Measurements from ENCODE around the gene FBXO31.

Gene FBXO31

GRCh38 chr16:87336434-87337240 is 46.9 kb downstream of the FBXO31 start:
- no peak for DNase-seq
- in situ Hi-C loops (cut with HindIII; ENCODE audit: low pct_ligation_motif_present, low pct_unique_long_range_greater_than_20kb, low sequenced_read_pairs), result no loop called here

GRCh38 chr16:87335625-87336433 is 47.7 kb downstream of the FBXO31 start:
- in situ Hi-C loops (cut with HindIII; ENCODE audit: low pct_ligation_motif_present, low pct_unique_long_range_greater_than_20kb, low sequenced_read_pairs), result no loop called here
- no peak for DNase-seq

- in situ Hi-C loops (cut with HindIII; ENCODE audit: low pct_ligation_motif_present, low pct_unique_long_range_greater_than_20kb, low sequenced_read_pairs), result no loop called here
- no peak for DNase-seq
These were observed 48.6 kb downstream of the FBXO31 start for GRCh38 chr16:87334651-87335624.

- in situ Hi-C loops (cut with HindIII; ENCODE audit: low pct_ligation_motif_present, low pct_unique_long_range_greater_than_20kb, low sequenced_read_pairs), result no loop called here
These were observed 49.8 kb downstream of the FBXO31 start for GRCh38 chr16:87333581-87334331.

GRCh38 chr16:87333101-87333500 is 50.5 kb downstream of the FBXO31 start:
- in situ Hi-C loops (cut with HindIII; ENCODE audit: low pct_ligation_motif_present, low pct_unique_long_range_greater_than_20kb, low sequenced_read_pairs), result no loop called here
- DNase-seq, result no peak

More at GRCh38 chr16:87333581-87334331, 49.8 kb downstream of the FBXO31 start:
- no peak for DNase-seq

GRCh38 chr16:87332150-87332549 is 51.4 kb downstream of the FBXO31 start:
- DNase-seq, result peak; percentile 24
- in situ Hi-C loops (cut with HindIII; ENCODE audit: low pct_ligation_motif_present, low pct_unique_long_range_greater_than_20kb, low sequenced_read_pairs), result no loop called here

GRCh38 chr16:87331241-87331801 is 52.3 kb downstream of the FBXO31 start:
- no peak for DNase-seq
- in situ Hi-C loops (cut with HindIII; ENCODE audit: low pct_ligation_motif_present, low pct_unique_long_range_greater_than_20kb, low sequenced_read_pairs), result no loop called here

GRCh38 chr16:87330646-87331045 is 52.9 kb downstream of the FBXO31 start:
- DNase-seq, result no peak
- in situ Hi-C loops (cut with HindIII; ENCODE audit: low pct_ligation_motif_present, low pct_unique_long_range_greater_than_20kb, low sequenced_read_pairs), result no loop called here

GRCh38 chr16:87330257-87330624 is 53.3 kb downstream of the FBXO31 start:
- in situ Hi-C loops (cut with HindIII; ENCODE audit: low pct_ligation_motif_present, low pct_unique_long_range_greater_than_20kb, low sequenced_read_pairs), result no loop called here

GRCh38 chr16:87329436-87330256 is 53.9 kb downstream of the FBXO31 start:
- in situ Hi-C loops (cut with HindIII; ENCODE audit: low pct_ligation_motif_present, low pct_unique_long_range_greater_than_20kb, low sequenced_read_pairs), result no loop called here
- DNase-seq, result no peak

More at GRCh38 chr16:87330257-87330624, 53.3 kb downstream of the FBXO31 start:
- DNase-seq, result no peak

- in situ Hi-C loops (cut with HindIII; ENCODE audit: low pct_ligation_motif_present, low pct_unique_long_range_greater_than_20kb, low sequenced_read_pairs), result no loop called here
- DNase-seq, result no peak
These were observed 54.7 kb downstream of the FBXO31 start for GRCh38 chr16:87328846-87329245.

GRCh38 chr16:87327798-87328495 is 55.6 kb downstream of the FBXO31 start:
- DNase-seq, result no peak
- in situ Hi-C loops (cut with HindIII; ENCODE audit: low pct_ligation_motif_present, low pct_unique_long_range_greater_than_20kb, low sequenced_read_pairs), result no loop called here

- in situ Hi-C loops (cut with HindIII; ENCODE audit: low pct_ligation_motif_present, low pct_unique_long_range_greater_than_20kb, low sequenced_read_pairs), result no loop called here
- no peak for DNase-seq
These were observed 57.4 kb downstream of the FBXO31 start for GRCh38 chr16:87326151-87326571.

GRCh38 chr16:87325423-87325858 is 58.1 kb downstream of the FBXO31 start:
- in situ Hi-C loops (cut with HindIII; ENCODE audit: low pct_ligation_motif_present, low pct_unique_long_range_greater_than_20kb, low sequenced_read_pairs), result no loop called here
- peak; percentile 12 for DNase-seq

GRCh38 chr16:87324411-87325275 is 58.9 kb downstream of the FBXO31 start:
- peak; percentile 46 for DNase-seq
- in situ Hi-C loops (cut with HindIII; ENCODE audit: low pct_ligation_motif_present, low pct_unique_long_range_greater_than_20kb, low sequenced_read_pairs), result no loop called here

Measured in ACHN (cell line).